Fibroblast of mammary gland (primary cell): ENCODE data around the gene BFSP2.
A peak's percentile ranks its signal among the peaks of the same experiment; 100 is the strongest.

Experiments used
- DNase-seq: peaks from one replicate; pipeline ENCODE4 v3.0.0-alpha.2; 2010; ENCODE audit warnings: low read depth
- H3K4me3 ChIP-seq: 2 replicates; pipeline ENCODE4 v1.5.1; 2011; ENCODE audit warnings: low read depth, mild to moderate bottlenecking, low read length, moderate library complexity; ENCODE audit not compliant: control insufficient read depth
- CTCF ChIP-seq: conservative IDR thresholded peaks from 2 replicates; pipeline ENCODE4 v1.5.1; 2011; ENCODE audit warnings: low read depth, low read length, inconsistent platforms; ENCODE audit not compliant: control insufficient read depth, insufficient read depth

Gene BFSP2

GRCh38 chr3:133505813-133506212 is 106.0 kb downstream of the BFSP2 start:
- no peak for TF ChIP-seq CTCF
- no peak overlapping the region for H3K4me3 ChIP-seq
- no peak for DNase-seq

- H3K4me3 ChIP-seq, result no peak overlapping the region
- TF ChIP-seq CTCF, result no peak
- DNase-seq, result no peak
These were observed 106.5 kb downstream of the BFSP2 start for GRCh38 chr3:133506215-133506901.

GRCh38 chr3:133509488-133509887 is 109.6 kb downstream of the BFSP2 start:
- H3K4me3 ChIP-seq, result no peak overlapping the region
- peak; percentile 36 for DNase-seq
- TF ChIP-seq CTCF, result no peak

GRCh38 chr3:133512416-133513089 is 112.7 kb downstream of the BFSP2 start:
- no peak overlapping the region for H3K4me3 ChIP-seq
- no peak for TF ChIP-seq CTCF
- DNase-seq, result no peak

GRCh38 chr3:133514418-133514817 is 114.6 kb downstream of the BFSP2 start:
- TF ChIP-seq CTCF, result no peak
- H3K4me3 ChIP-seq, result no peak overlapping the region
- no peak for DNase-seq

GRCh38 chr3:133515127-133515526 is 115.3 kb downstream of the BFSP2 start:
- TF ChIP-seq CTCF, result no peak
- H3K4me3 ChIP-seq, result no peak overlapping the region
- DNase-seq, result no peak
